ENCODE data around the gene SALL1. TPM values are rescaled to one million over a fixed set of nuclear protein-coding genes. Genes with fewer than 3 reads are reported as not detected.

The SALL1 gene
- total and polyA plus RNA-seq, 2 of the 13 experiments (the other 11 are each of a cell fraction or from before 2014, with no cell fraction given) = 6.6 to 12.3 TPM

- ChIA-PET POLR2A (no interaction called here), CTCF (ENCODE audit: low intra/inter-chr PET ratio, low total read pairs) (no interaction called here)
- WGBS (ENCODE audit: low lambda C conversion rate) = 35% methylated on average over 5 of the region's 6 CpGs
- in situ Hi-C loops (cut with HindIII; ENCODE audit: extremely low pct_ligation_motif_present, low pct_unique_long_range_greater_than_20kb) = no loop called here
- Histone ChIP-seq H3K79me2 (ENCODE audit: insufficient read depth, low read length) (no peaks in the 10 kb centered on the region), H3K4me1 (ENCODE audit: insufficient read depth, low read length) (peaks cover 11% of the 10 kb centered on the region; the same call in 1 of the 2 replicates), H3K4me2 (ENCODE audit: low read depth, low read length) (no peak overlapping the region), H3K27me3 (ENCODE audit: control insufficient read depth in 1 of 2, insufficient read depth in 2 of 2, low read length in 2 of 2) (no peaks in the 10 kb centered on the region; a peak in 1 of 5 replicates), H3K9ac (ENCODE audit: insufficient read depth, low read depth, low read length) (no peak overlapping the region), H3K27ac (ENCODE audit: extremely low read length, insufficient read depth, low read length) (no peak overlapping the region), H2AFZ (ENCODE audit: low read length) (no peak overlapping the region), H3K4me3 (replicated peaks in 1 of 3; ENCODE audit: insufficient read depth in 1 of 3, low read depth in 2 of 3, low read length in 3 of 3) (no peak overlapping the region), H4K20me1 (ENCODE audit: insufficient read depth, low read length) (no peaks in the 10 kb centered on the region), H3K9me3 (ENCODE audit: low read length) (no peaks in the 10 kb centered on the region), H3K36me3 (replicated peaks in 1 of 2; ENCODE audit: control insufficient read depth in 1 of 2, insufficient read depth in 2 of 2, low read length in 2 of 2) (no peaks in the 10 kb centered on the region)
- ATAC-seq = peak; percentile 58
- intact Hi-C loops (cut with micrococcal nuclease; ENCODE audit: unreplicated experiment) = no loop called here
- FAIRE-seq = no peak
- TF ChIP-seq ZNF136 (CRISPR knock-in tag; IDR thresholded peaks at IDR 0.05; ENCODE audit: low read depth) (no peak), SRF (IDR thresholded peaks at IDR 0.05; ENCODE audit: low read depth, low read length) (peak; percentile 67; the same call in 1 of the 2 replicates), XRCC5 (optimal IDR thresholded peaks at IDR 0.05; ENCODE audit: low read length) (peak; percentile 33), CREB1 (IDR thresholded peaks at IDR 0.05) (peak; percentile 45; the same call in 1 of the 2 replicates), CREB1 (CRISPR knock-in tag; IDR thresholded peaks at IDR 0.05) (no peak)
- BruUV-seq (replicated peaks) = no TSS peak
- DNase-seq (ENCODE audit: low spot score) = no peak
Observed at GRCh38 chr16:51163894-51164566, 13.0 kb upstream of the SALL1 start.

GRCh38 chr16:51163366-51163765 lies 12.3 kb upstream of the SALL1 start:
- H3K9ac ChIP-seq (ENCODE audit: insufficient read depth, low read depth, low read length) = no peak overlapping the region
- H3K27ac ChIP-seq (ENCODE audit: extremely low read length, insufficient read depth, low read length) = no peak overlapping the region
- BruUV-seq (replicated peaks) = no TSS peak
- intact Hi-C loops (cut with micrococcal nuclease; ENCODE audit: unreplicated experiment) = no loop called here
- no peaks in the 10 kb centered on the region for H4K20me1 ChIP-seq (ENCODE audit: insufficient read depth, low read length)
- no peak overlapping the region for H3K4me2 ChIP-seq (ENCODE audit: low read depth, low read length)
- H3K36me3 ChIP-seq (replicated peaks in 1 of 2; ENCODE audit: control insufficient read depth in 1 of 2, insufficient read depth in 2 of 2, low read length in 2 of 2) = no peaks in the 10 kb centered on the region
- H3K79me2 ChIP-seq (ENCODE audit: insufficient read depth, low read length) = no peaks in the 10 kb centered on the region
- FAIRE-seq (no peak), DNase-seq (ENCODE audit: low spot score) (no peak), ATAC-seq (no peak)
- no peak overlapping the region for H3K4me3 ChIP-seq (replicated peaks in 1 of 3; ENCODE audit: insufficient read depth in 1 of 3, low read depth in 2 of 3, low read length in 3 of 3)
- no peak overlapping the region for H2AFZ ChIP-seq (ENCODE audit: low read length)
- H3K9me3 ChIP-seq (ENCODE audit: low read length) = no peaks in the 10 kb centered on the region
- H3K4me1 ChIP-seq (ENCODE audit: insufficient read depth, low read length) = peaks cover 11% of the 10 kb centered on the region; the same call in 1 of the 2 replicates
- in situ Hi-C loops (cut with HindIII; ENCODE audit: extremely low pct_ligation_motif_present, low pct_unique_long_range_greater_than_20kb) = no loop called here
- no peaks in the 10 kb centered on the region; a peak in 1 of 5 replicates for H3K27me3 ChIP-seq (ENCODE audit: control insufficient read depth in 1 of 2, insufficient read depth in 2 of 2, low read length in 2 of 2)
- ChIA-PET POLR2A (no interaction called here), CTCF (ENCODE audit: low intra/inter-chr PET ratio, low total read pairs) (no interaction called here)
- WGBS (ENCODE audit: low lambda C conversion rate) = 50% methylated on average over 2 of the region's 2 CpGs
- TF ChIP-seq, protein P1, sequence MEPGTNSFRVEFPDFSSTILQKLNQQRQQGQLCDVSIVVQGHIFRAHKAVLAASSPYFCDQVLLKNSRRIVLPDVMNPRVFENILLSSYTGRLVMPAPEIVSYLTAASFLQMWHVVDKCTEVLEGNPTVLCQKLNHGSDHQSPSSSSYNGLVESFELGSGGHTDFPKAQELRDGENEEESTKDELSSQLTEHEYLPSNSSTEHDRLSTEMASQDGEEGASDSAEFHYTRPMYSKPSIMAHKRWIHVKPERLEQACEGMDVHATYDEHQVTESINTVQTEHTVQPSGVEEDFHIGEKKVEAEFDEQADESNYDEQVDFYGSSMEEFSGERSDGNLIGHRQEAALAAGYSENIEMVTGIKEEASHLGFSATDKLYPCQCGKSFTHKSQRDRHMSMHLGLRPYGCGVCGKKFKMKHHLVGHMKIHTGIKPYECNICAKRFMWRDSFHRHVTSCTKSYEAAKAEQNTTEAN (CRISPR knock-in tag; conservative IDR thresholded peaks at IDR 0.05) = no peak
- TF ChIP-seq ZSCAN9 (CRISPR knock-in tag; IDR thresholded peaks at IDR 0.05; ENCODE audit: borderline replicate concordance) = no peak
- TF ChIP-seq TEAD3 (CRISPR knock-in tag; optimal IDR thresholded peaks at IDR 0.05; ENCODE audit: borderline replicate concordance) = no peak
- TF ChIP-seq ARNTL (CRISPR knock-in tag; IDR thresholded peaks at IDR 0.05) = no peak
- TF ChIP-seq TSC22D2 (CRISPR knock-in tag; IDR thresholded peaks at IDR 0.05; ENCODE audit: borderline replicate concordance) = no peak
- no peak for TF ChIP-seq ZBTB10 (CRISPR knock-in tag; IDR thresholded peaks at IDR 0.05; ENCODE audit: borderline replicate concordance)
- no peak for TF ChIP-seq HMGA1 (CRISPR knock-in tag; conservative IDR thresholded peaks at IDR 0.05)
- no peak for TF ChIP-seq GATA4 (IDR thresholded peaks at IDR 0.05; ENCODE audit: borderline replicate concordance, low read depth)
- no peak for TF ChIP-seq SNAPC2 (CRISPR knock-in tag; IDR thresholded peaks at IDR 0.05)
- no peak for TF ChIP-seq ATF3 (CRISPR knock-in tag; IDR thresholded peaks at IDR 0.05)
- TF ChIP-seq ZNF496 (CRISPR knock-in tag; IDR thresholded peaks at IDR 0.05; ENCODE audit: insufficient replicate concordance) = no peak

Data from HepG2 (cell line).